ENCODE measurements around the gene C14orf93.

C14orf93 gene

GRCh38 chr14:23051141-23052057 is 41.5 kb upstream of the C14orf93 start:
- TF ChIP-seq CTCF (IDR thresholded peaks at IDR 0.05; ENCODE audit: low read depth, low read length), result no peak
- no peak overlapping the region for H3K4me3 ChIP-seq (replicated peaks in 1 of 2; ENCODE audit: low read depth in 2 of 2, low read length in 2 of 2)
- DNase-seq (ENCODE audit: low read depth in 2 of 2), result no peak

GRCh38 chr14:23049011-23049410 is 39.1 kb upstream of the C14orf93 start:
- TF ChIP-seq CTCF (IDR thresholded peaks at IDR 0.05; ENCODE audit: low read depth, low read length), result no peak

GRCh38 chr14:23047751-23048693 is 38.1 kb upstream of the C14orf93 start:
- no peak for TF ChIP-seq CTCF (IDR thresholded peaks at IDR 0.05; ENCODE audit: low read depth, low read length)
- no peak overlapping the region for H3K4me3 ChIP-seq (replicated peaks in 1 of 2; ENCODE audit: low read depth in 2 of 2, low read length in 2 of 2)
- DNase-seq (ENCODE audit: low read depth in 2 of 2), result no peak

More at GRCh38 chr14:23049011-23049410, 39.1 kb upstream of the C14orf93 start:
- no peak overlapping the region for H3K4me3 ChIP-seq (replicated peaks in 1 of 2; ENCODE audit: low read depth in 2 of 2, low read length in 2 of 2)
- DNase-seq (ENCODE audit: low read depth in 2 of 2), result no peak

GRCh38 chr14:23047034-23047634 is 37.2 kb upstream of the C14orf93 start:
- no peak overlapping the region for H3K4me3 ChIP-seq (replicated peaks in 1 of 2; ENCODE audit: low read depth in 2 of 2, low read length in 2 of 2)
- peak; percentile 44 to 71 for DNase-seq (ENCODE audit: low read depth in 2 of 2)
- TF ChIP-seq CTCF (IDR thresholded peaks at IDR 0.05; ENCODE audit: low read depth, low read length), result no peak

- no peak for DNase-seq (ENCODE audit: low read depth in 2 of 2)
- no peak for TF ChIP-seq CTCF (IDR thresholded peaks at IDR 0.05; ENCODE audit: low read depth, low read length)
- H3K4me3 ChIP-seq (replicated peaks in 1 of 2; ENCODE audit: low read depth in 2 of 2, low read length in 2 of 2), result no peak overlapping the region
Measured at GRCh38 chr14:23045419-23046357, 35.7 kb upstream of the C14orf93 start.

All from cardiac fibroblast (primary cell).